ENCODE results near the gene GALNT3.

The GALNT3 gene

DNA sequence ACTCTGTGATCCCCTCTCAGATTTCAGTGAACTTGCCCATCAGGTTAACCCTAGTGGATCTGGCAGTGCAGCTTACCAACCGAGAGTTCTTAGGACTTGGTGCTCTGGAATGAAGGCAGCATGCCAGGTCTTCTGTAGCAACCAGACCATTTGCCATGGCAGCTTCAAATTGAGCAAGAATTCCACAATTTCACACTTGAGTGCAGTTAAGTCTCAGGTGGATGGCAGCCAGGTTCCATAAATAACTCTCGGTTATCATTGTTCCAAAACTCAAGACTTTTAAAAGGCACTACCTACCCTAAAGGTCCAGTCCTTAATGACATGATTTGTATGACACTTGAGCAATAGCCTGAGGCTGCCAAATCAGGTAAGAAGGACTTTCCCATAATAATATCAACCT, 48.1 kb downstream of the GALNT3 start:
- intact Hi-C loops (cut with DNase I; ENCODE audit: low total_unique reads) = no loop called here
- H3K4me3 ChIP-seq = no peak overlapping the region
- H3K4me1 ChIP-seq = no peaks in the 10 kb centered on the region
- no peak for DNase-seq
- TF ChIP-seq, protein P1, sequence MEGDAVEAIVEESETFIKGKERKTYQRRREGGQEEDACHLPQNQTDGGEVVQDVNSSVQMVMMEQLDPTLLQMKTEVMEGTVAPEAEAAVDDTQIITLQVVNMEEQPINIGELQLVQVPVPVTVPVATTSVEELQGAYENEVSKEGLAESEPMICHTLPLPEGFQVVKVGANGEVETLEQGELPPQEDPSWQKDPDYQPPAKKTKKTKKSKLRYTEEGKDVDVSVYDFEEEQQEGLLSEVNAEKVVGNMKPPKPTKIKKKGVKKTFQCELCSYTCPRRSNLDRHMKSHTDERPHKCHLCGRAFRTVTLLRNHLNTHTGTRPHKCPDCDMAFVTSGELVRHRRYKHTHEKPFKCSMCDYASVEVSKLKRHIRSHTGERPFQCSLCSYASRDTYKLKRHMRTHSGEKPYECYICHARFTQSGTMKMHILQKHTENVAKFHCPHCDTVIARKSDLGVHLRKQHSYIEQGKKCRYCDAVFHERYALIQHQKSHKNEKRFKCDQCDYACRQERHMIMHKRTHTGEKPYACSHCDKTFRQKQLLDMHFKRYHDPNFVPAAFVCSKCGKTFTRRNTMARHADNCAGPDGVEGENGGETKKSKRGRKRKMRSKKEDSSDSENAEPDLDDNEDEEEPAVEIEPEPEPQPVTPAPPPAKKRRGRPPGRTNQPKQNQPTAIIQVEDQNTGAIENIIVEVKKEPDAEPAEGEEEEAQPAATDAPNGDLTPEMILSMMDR (IDR thresholded peaks at IDR 0.05) = no peak
- no peaks in the 10 kb centered on the region for H3K36me3 ChIP-seq
- no peaks in the 10 kb centered on the region for H3K27me3 ChIP-seq
- H3K9me3 ChIP-seq = no peaks in the 10 kb centered on the region
- H3K27ac ChIP-seq = no peak overlapping the region

DNA sequence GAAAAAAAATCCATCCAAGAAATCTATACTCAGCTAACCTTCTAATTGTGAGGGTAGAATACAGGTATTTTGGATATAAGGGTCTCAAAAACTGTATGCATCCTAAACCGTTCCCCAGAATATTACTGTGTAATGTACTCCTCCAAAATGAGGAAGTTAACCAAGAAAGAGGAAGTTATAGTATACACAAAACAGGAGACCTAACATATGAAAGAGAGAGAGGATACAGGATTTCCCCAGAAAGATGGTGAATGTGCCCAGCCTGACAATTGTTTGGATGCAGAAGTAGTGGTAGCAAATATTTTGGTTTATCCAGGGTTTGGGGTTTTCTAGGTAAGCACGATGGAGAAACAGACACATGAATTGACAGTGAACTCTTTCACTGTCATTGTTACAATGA, 50.6 kb downstream of the GALNT3 start:
- no peak for DNase-seq
- Histone ChIP-seq H3K4me3 (no peak overlapping the region), H3K27me3 (no peaks in the 10 kb centered on the region), H3K36me3 (no peaks in the 10 kb centered on the region), H3K9me3 (no peaks in the 10 kb centered on the region), H3K4me1 (no peaks in the 10 kb centered on the region), H3K27ac (no peak overlapping the region)
- intact Hi-C loops (cut with DNase I; ENCODE audit: low total_unique reads) = no loop called here
- TF ChIP-seq, protein P1 (IDR thresholded peaks at IDR 0.05) = no peak

DNA sequence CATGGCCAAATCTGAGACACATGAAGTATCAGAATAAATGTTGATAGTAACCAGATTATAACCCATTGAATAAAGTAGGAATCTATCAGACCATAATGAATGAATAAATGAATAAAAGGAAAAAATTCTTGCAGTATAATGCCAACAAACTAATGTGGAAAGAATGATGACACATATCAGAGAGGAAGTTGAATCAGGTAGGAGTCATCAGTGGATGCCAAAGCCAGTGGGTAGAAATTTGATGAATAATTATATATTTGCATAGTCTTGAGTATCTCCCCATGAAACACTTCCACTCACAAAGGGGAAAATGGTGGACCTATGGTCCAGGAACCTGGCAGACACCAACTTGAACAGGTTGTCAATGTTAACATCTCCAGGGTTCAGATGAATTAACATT, 68.6 kb downstream of the GALNT3 start:
- Histone ChIP-seq H3K4me3 (no peak overlapping the region), H3K9me3 (no peaks in the 10 kb centered on the region), H3K4me1 (peaks cover 0 to 4% (median 0%) of the 10 kb centered on the region in 4 donors), H3K27me3 (no peaks in the 10 kb centered on the region), H3K27ac (no peak overlapping the region), H3K36me3 (no peaks in the 10 kb centered on the region)
- intact Hi-C loops (cut with DNase I; ENCODE audit: low total_unique reads) = no loop called here
- TF ChIP-seq, protein P1 (IDR thresholded peaks at IDR 0.05) = no peak
- no peak for DNase-seq

DNA sequence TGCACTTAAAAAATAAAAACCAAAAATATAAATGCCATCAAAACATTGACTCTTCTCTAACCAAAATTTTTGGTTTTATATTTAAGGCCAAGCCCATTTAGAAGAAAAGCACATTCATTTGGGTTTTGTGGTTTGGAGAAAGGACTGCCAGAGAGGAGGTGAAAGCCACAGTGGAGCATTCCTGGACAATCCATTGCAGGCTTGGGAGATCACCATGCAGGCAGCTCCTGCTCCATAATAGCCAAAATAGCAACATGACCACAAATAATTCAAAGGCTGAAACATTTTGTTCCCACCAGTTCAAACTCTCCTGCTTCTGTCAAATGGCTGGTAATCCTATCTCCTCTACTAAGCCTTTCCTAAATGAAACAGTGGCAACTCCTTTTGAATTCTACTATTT, 73.5 kb downstream of the GALNT3 start:
- H3K36me3 ChIP-seq = no peaks in the 10 kb centered on the region
- TF ChIP-seq, protein P1 (IDR thresholded peaks at IDR 0.05) = no peak
- H3K27ac ChIP-seq = peak overlapping the region in 1 of 2 donors; percentile 1
- H3K9me3 ChIP-seq = no peaks in the 10 kb centered on the region
- intact Hi-C loops (cut with DNase I; ENCODE audit: low total_unique reads) = no loop called here
- no peak for DNase-seq
- peaks cover 0 to 9% (median 0%) of the 10 kb centered on the region in 4 donors for H3K4me1 ChIP-seq
- H3K27me3 ChIP-seq = no peaks in the 10 kb centered on the region
- H3K4me3 ChIP-seq = no peak overlapping the region

DNA sequence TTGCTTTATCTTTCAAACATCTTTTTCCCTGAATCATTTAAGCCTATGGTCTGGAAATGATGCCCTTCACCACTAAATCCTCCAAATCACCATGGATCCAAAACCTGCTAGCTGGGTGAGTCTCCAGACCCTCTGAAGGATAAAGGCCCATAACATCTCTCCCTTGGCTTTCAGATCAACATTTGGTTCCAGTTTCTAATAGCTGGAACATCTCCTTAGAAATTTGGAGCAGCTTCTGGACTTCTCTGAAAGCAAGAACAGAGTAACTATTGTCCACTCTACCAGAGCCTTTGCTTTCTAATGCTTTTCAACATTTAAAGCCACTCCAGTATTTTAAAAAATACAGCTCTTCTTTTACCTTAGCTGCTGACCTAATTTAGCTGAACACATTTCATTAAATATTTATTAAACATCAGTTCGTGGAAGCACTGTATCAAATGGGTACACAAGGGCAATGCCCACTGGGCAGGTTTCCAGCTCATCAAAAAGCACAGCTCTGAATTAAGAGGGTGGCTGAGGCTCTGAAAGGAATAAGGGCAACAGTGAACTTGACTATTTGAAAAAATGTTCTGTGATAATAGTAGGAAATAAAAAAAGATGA, 75.3 kb downstream of the GALNT3 start:
- intact Hi-C loops (cut with DNase I; ENCODE audit: low total_unique reads) = no loop called here
- no peak for DNase-seq

More for the DNA sequence above, 75.3 kb downstream of the GALNT3 start:
- TF ChIP-seq, protein P1 (IDR thresholded peaks at IDR 0.05) = no peak
- Histone ChIP-seq H3K27me3 (no peaks in the 10 kb centered on the region), H3K27ac (no peak overlapping the region), H3K4me3 (no peak overlapping the region), H3K36me3 (no peaks in the 10 kb centered on the region), H3K4me1 (peaks cover 0 to 9% (median 0%) of the 10 kb centered on the region in 4 donors), H3K9me3 (no peaks in the 10 kb centered on the region)

Measured in tibial artery (tissue), 4 donors.